Activated B cell treated with CpG ODN at 0.5 μM for 24 hours (primary cell): Measurements from ENCODE around the gene DMPK. TPM values are rescaled to one million over a fixed set of nuclear protein-coding genes. Genes with fewer than 3 reads are reported as not detected.

ENCODE experiments used
- ATAC-seq: fragments of 200-7000 bp; cut with Tn5 transposase; one replicate; pipeline ENCODE4 v1.10.0; 2021; ENCODE audit warnings: low read depth, mild to moderate bottlenecking, moderate library complexity
- CTCF ChIA-PET: fragments of 350-600 bp; sonication (Branson Sonifier 250); formaldehyde crosslinking; loops from one replicate; lab custom pipeline; 2021; ENCODE audit warnings: antibody characterized with exemption; lab: Charles Lee
- POLR2A ChIA-PET: fragments of 350-600 bp; sonication (Branson Sonifier 250); formaldehyde crosslinking; loops from one replicate; lab custom pipeline; 2021; ENCODE audit warnings: antibody characterized with exemption; lab: Charles Lee
- DNase-seq: peaks from one replicate; pipeline ENCODE4 v3.0.0; 2022
- H3K27ac Mint-ChIP-seq: one replicate; pipeline ENCODE4 v1.8.0; 2020; ENCODE audit warnings: mixed read lengths
- H3K27me3 Mint-ChIP-seq: one replicate; pipeline ENCODE4 v1.8.0; 2021; ENCODE audit warnings: mixed read lengths
- H3K36me3 Mint-ChIP-seq: one replicate; pipeline ENCODE4 v1.8.0; 2021; ENCODE audit warnings: low read depth, mixed read lengths
- H3K4me1 Mint-ChIP-seq: one replicate; pipeline ENCODE4 v1.8.0; 2021; ENCODE audit warnings: mixed read lengths
- H3K4me3 Mint-ChIP-seq: one replicate; pipeline ENCODE4 v1.8.0; 2020; ENCODE audit warnings: mild to moderate bottlenecking, mixed read lengths
- H3K9me3 Mint-ChIP-seq: one replicate; pipeline ENCODE4 v1.8.0; 2020; ENCODE audit warnings: mixed read lengths
- intact Hi-C: fragments of 100-400 bp; cut with micrococcal nuclease; formaldehyde crosslinking; loops from one replicate; pipeline ENCODE4 v1.15.1; 2024
- total RNA-seq: library from RNA; stranded (reverse); gene quantifications from 2 replicates; pipeline ENCODE4 v1.2.3, GENCODE V29; 2022
- TF ChIP-seq, protein P1 (sequence below): fragments of 200-600 bp; IDR thresholded peaks from one replicate; pipeline ENCODE4 v1.8.0; 2022; ENCODE audit warnings: antibody characterized with exemption, mild to moderate bottlenecking

DMPK gene
- total RNA-seq, 1 donor from 2014 or later: 39.0 TPM

DNA sequence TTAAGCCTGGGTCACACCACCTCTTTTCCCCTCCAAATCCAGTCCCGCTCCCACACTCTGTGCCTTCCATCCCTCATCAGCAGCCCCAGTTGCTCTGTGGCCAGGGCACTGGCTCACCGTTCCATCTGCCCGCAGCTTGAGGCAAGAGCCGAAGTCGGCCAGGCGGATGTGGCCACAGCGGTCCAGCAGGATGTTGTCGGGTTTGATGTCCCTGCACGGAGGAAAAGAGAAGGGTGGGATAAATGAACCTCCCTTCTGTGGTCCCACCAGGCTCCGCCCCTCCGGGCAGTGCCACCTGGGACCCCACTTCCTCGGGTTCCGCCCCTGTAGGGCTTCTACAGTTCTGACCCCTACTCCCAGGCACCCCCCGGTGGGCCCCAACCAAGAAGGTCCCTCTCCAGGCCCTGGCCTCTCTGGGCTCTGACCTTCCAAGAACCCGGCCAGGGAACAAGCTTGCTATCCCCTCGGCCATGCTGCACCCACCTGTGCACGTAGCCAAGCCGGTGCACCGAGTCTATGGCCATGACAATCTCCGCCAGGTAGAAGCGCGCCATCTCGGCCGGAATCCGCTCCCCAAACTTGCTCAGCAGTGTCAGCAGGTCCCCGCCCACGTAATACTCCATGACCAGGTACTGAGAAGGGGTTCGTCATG is 4.2 kb downstream of the DMPK start:
- peaks cover 4% of the 10 kb centered on the region for H3K27me3 Mint-ChIP-seq
- ATAC-seq (no peak), DNase-seq (no peak)
- peaks cover 10% of the 10 kb centered on the region for H3K36me3 Mint-ChIP-seq
- H3K9me3 Mint-ChIP-seq: no peaks in the 10 kb centered on the region
- CTCF ChIA-PET: no interaction called here
- intact Hi-C loops: loop anchor here (2.0 to 10.0 kb wide), 2 partner anchors 47 to 353 kb away; partner anchors contain the start of genes ERCC1 and FBXO46
- H3K27ac Mint-ChIP-seq: no peak overlapping the region
- TF ChIP-seq, protein P1, sequence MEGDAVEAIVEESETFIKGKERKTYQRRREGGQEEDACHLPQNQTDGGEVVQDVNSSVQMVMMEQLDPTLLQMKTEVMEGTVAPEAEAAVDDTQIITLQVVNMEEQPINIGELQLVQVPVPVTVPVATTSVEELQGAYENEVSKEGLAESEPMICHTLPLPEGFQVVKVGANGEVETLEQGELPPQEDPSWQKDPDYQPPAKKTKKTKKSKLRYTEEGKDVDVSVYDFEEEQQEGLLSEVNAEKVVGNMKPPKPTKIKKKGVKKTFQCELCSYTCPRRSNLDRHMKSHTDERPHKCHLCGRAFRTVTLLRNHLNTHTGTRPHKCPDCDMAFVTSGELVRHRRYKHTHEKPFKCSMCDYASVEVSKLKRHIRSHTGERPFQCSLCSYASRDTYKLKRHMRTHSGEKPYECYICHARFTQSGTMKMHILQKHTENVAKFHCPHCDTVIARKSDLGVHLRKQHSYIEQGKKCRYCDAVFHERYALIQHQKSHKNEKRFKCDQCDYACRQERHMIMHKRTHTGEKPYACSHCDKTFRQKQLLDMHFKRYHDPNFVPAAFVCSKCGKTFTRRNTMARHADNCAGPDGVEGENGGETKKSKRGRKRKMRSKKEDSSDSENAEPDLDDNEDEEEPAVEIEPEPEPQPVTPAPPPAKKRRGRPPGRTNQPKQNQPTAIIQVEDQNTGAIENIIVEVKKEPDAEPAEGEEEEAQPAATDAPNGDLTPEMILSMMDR: no peak
- POLR2A ChIA-PET: interaction anchor here (1.2 kb wide), 1 partner anchor 9 kb away, joined by 3 read pairs; the partner anchor contains the start of gene SIX5
- H3K4me3 Mint-ChIP-seq: no peak overlapping the region
- peaks cover 29% of the 10 kb centered on the region for H3K4me1 Mint-ChIP-seq

DNA sequence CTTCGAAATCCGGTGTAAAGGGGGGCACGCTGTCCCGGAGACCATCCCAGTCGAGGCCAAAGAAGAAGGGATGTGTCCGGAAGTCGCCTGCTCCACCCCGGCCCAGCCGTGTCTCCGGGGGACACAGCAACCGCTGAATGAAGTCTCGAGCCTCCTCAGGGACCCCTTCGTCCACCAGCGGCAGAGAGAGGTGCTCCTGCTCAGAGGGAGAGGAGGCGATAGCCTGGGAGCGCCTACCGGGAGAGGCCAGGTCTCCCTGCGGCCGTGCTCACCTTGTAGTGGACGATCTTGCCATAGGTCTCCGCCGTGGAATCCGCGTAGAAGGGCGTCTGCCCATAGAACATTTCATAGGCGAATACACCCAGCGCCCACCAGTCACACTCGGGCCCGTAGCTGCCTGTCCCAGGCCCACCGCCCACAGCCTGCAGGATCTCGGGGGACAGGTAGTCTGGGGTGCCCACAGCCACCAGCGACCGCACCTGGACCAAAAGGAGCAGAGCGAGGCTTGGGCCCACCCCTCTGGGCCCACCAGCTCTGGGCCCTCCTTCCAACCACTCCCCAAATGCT is 4.8 kb downstream of the DMPK start:
- intact Hi-C loops: loop anchor here (10.0 kb wide), 1 partner anchor 353 kb away; the partner anchor contains the start of gene ERCC1
- CTCF ChIA-PET: no interaction called here
- H3K9me3 Mint-ChIP-seq: no peaks in the 10 kb centered on the region
- TF ChIP-seq, protein P1: no peak
- ATAC-seq: no peak
- peaks cover 4% of the 10 kb centered on the region for H3K27me3 Mint-ChIP-seq
- no peak overlapping the region for H3K27ac Mint-ChIP-seq
- H3K4me1 Mint-ChIP-seq: peaks cover 29% of the 10 kb centered on the region
- no peak overlapping the region for H3K4me3 Mint-ChIP-seq
- H3K36me3 Mint-ChIP-seq: peaks cover 10% of the 10 kb centered on the region
- POLR2A ChIA-PET: interaction anchor here (1.2 kb wide), 1 partner anchor 8 kb away, joined by 3 read pairs; the partner anchor contains the start of gene SIX5
- no peak for DNase-seq

DNA sequence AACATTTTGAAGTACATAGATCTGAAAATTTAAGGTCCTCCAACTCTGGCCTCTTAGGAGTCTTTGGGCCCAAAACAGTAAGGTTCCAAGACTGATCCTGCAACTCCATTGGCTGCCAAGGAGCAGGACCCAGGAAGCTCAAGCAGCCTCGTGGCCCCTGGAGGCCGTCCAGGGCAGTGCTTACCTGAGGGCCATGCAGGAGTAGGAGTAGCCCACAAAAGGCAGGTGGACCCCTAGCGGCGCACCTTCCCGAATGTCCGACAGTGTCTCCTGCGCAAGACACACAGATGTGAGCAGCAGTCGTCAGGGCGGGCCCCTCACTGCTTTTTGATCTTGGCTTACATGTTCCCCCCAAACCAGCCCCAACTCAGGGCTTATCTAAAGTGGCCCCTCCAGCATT is 7.5 kb downstream of the DMPK start:
- Mint-ChIP-seq H3K9me3 (no peaks in the 10 kb centered on the region), H3K4me1 (peaks cover 27% of the 10 kb centered on the region), H3K4me3 (no peak overlapping the region), H3K27me3 (peaks cover 4% of the 10 kb centered on the region), H3K27ac (no peak overlapping the region), H3K36me3 (peaks cover 10% of the 10 kb centered on the region)
- DNase-seq (no peak), ATAC-seq (no peak)
- ChIA-PET CTCF (interaction anchor here (7.1 kb wide), 1 partner anchor 23 kb away, joined by 172 read pairs; no protein-coding TSS in a partner anchor), POLR2A (interaction anchor here (0.7 kb wide), 1 partner anchor 85 kb away, joined by 5 read pairs; no protein-coding TSS in a partner anchor)
- intact Hi-C loops: loop anchor here (10.0 kb wide), 1 partner anchor 350 kb away; the partner anchor contains the start of gene ERCC1
- TF ChIP-seq, protein P1: no peak

DNA sequence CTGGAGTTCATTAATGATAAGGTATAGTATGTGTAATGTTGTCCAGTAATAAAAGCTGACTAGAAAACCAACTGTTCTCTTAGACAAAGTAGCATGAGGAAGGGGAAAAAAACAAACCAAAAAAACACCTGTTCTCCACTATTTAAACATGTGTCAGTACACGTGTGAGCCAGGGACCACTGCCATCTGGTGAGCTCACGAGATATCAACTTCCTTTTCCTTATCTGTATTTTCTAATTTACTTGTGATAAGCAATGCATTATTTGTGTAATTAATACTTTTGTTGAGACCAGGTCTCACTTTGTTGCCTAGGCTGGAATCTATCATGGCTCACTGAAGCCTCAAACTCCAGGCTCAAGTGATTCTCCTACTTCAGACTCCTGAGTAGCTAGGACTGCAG is 8.9 kb downstream of the DMPK start:
- CTCF ChIA-PET: interaction anchor here (7.1 kb wide), 1 partner anchor 25 kb away, joined by 172 read pairs; no protein-coding TSS in a partner anchor
- intact Hi-C loops: loop anchor here (10.0 kb wide), 1 partner anchor 349 kb away; the partner anchor contains the start of gene ERCC1
- peaks cover 10% of the 10 kb centered on the region for H3K36me3 Mint-ChIP-seq
- no peak overlapping the region for H3K27ac Mint-ChIP-seq
- H3K4me3 Mint-ChIP-seq: no peak overlapping the region
- TF ChIP-seq, protein P1: no peak
- ATAC-seq (no peak), DNase-seq (no peak)
- no peaks in the 10 kb centered on the region for H3K9me3 Mint-ChIP-seq
- no peaks in the 10 kb centered on the region for H3K27me3 Mint-ChIP-seq
- peaks cover 17% of the 10 kb centered on the region for H3K4me1 Mint-ChIP-seq
- POLR2A ChIA-PET: interaction anchor here (1.1 kb wide), 1 partner anchor 19 kb away, joined by 3 read pairs; the partner anchor contains the start of gene DMWD

DNA sequence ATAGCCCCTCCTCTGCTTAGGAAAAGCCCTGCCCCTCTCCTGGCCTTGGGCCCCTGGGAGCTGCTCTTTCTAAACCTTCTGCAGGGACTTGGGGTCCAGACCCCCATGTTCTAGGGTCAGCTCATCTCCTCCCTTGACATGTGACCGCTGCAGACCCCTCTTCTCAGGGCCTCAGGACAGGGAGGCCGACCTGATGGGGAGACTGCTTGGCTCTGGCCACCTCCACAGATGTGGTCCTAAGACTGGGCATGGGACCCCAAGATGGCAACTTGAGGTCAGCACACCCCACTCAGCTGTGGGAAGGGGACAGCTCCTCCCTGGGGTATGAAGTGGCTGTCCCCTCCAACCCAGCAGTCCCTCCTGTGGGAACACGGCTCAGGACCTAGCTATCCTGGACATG is 9.4 kb downstream of the DMPK start:
- ChIA-PET CTCF (interaction anchor here (0.9 to 7.1 kb wide), 2 partner anchors 25 to 244 kb away, joined by 3 to 172 read pairs; no protein-coding TSS in a partner anchor), POLR2A (interaction anchor here (1.1 kb wide), 1 partner anchor 20 kb away, joined by 3 read pairs; the partner anchor contains the start of gene DMWD)
- intact Hi-C loops: loop anchor here (10.0 kb wide), 1 partner anchor 348 kb away; the partner anchor contains the start of gene ERCC1
- no peaks in the 10 kb centered on the region for H3K9me3 Mint-ChIP-seq
- ATAC-seq (no peak), DNase-seq (no peak)
- H3K4me1 Mint-ChIP-seq: peaks cover 18% of the 10 kb centered on the region
- H3K36me3 Mint-ChIP-seq: peaks cover 10% of the 10 kb centered on the region
- no peaks in the 10 kb centered on the region for H3K27me3 Mint-ChIP-seq
- no peak overlapping the region for H3K27ac Mint-ChIP-seq
- TF ChIP-seq, protein P1: no peak
- no peak overlapping the region for H3K4me3 Mint-ChIP-seq
